ENCODE results near the gene LDB3. TPM values are rescaled to one million over a fixed set of nuclear protein-coding genes. Genes with fewer than 3 reads are reported as not detected.
"Not testable (repeated sequence)": the region's sequence is repeated elsewhere in the genome, so short reads cannot be mapped to it uniquely, and the experiment has no call there.

Gene LDB3
- total RNA-seq, 2 experiments from 2014 or later, result 0.10 to 0.38 TPM

GRCh38 chr10:86644794-86645445 lies 23.4 kb upstream of the LDB3 start:
- Mint-ChIP-seq H3K4me1 (ENCODE audit: low read depth) (peaks cover 8% of the 10 kb centered on the region), H3K27ac (no peak overlapping the region), H3K36me3 (ENCODE audit: low read depth) (no peaks in the 10 kb centered on the region), H3K9me3 (peaks cover 2% of the 10 kb centered on the region), H3K27me3 (ENCODE audit: low read depth) (peaks cover 10% of the 10 kb centered on the region), H3K4me3 (no peak overlapping the region)
- intact Hi-C loops (cut with micrococcal nuclease), result loop anchor here (1.0 kb wide), 1 partner anchor 246 kb away; no protein-coding TSS in a partner anchor
- CTCF ChIA-PET, result interaction anchor here (0.5 to 0.8 kb wide), 2 partner anchors 8 to 866 kb away, joined by 3 read pairs; no protein-coding TSS in a partner anchor
- no peak for DNase-seq

GRCh38 chr10:86645621-86646165 lies 22.6 kb upstream of the LDB3 start:
- H3K4me3 Mint-ChIP-seq; H3K36me3 Mint-ChIP-seq (ENCODE audit: low read depth); H3K4me1 Mint-ChIP-seq (ENCODE audit: low read depth); DNase-seq; H3K9me3 Mint-ChIP-seq; intact Hi-C loops (cut with micrococcal nuclease); H3K27ac Mint-ChIP-seq; H3K27me3 Mint-ChIP-seq (ENCODE audit: low read depth): not testable (repeated sequence)
- CTCF ChIA-PET, result interaction anchor here (0.7 kb wide), 1 partner anchor 33 kb away, joined by 3 read pairs; no protein-coding TSS in a partner anchor

GRCh38 chr10:86646532-86646931 lies 21.8 kb upstream of the LDB3 start:
- no peak for DNase-seq
- Mint-ChIP-seq H3K4me1 (ENCODE audit: low read depth) (peaks cover 8% of the 10 kb centered on the region), H3K27me3 (ENCODE audit: low read depth) (peaks cover 6% of the 10 kb centered on the region), H3K4me3 (no peak overlapping the region), H3K9me3 (peaks cover 2% of the 10 kb centered on the region), H3K36me3 (ENCODE audit: low read depth) (no peaks in the 10 kb centered on the region), H3K27ac (no peak overlapping the region)
- CTCF ChIA-PET, result interaction anchor here (0.6 kb wide), 1 partner anchor 348 kb away, joined by 3 read pairs; no protein-coding TSS in a partner anchor
- intact Hi-C loops (cut with micrococcal nuclease), result no loop called here

DNA sequence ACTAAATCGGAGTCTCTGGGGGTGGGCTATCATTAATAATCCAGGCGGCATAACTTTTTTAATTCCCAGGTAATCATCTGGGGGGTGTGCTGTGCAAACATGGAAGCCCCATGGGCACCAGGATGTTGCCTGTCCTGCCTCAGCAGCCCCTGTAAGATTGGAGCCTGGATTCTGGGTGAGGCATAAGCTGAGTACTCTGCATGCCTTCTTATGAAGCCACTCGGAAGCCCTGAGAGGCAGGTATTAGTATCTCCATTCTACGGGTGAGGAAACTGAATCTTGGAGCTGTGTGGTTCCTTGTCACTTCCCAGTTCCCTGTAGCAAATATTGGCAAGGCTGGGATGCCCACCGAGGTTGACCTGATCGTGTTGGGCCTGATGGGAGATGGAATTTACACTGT lies 21.4 kb upstream of the LDB3 start:
- peaks cover 2% of the 10 kb centered on the region for H3K27me3 Mint-ChIP-seq (ENCODE audit: low read depth)
- CTCF ChIA-PET, result interaction anchor here (0.6 to 1.0 kb wide), 2 partner anchors 9 to 348 kb away, joined by 3 read pairs; no protein-coding TSS in a partner anchor
- peaks cover 8% of the 10 kb centered on the region for H3K4me1 Mint-ChIP-seq (ENCODE audit: low read depth)
- H3K27ac Mint-ChIP-seq, result no peak overlapping the region
- no peaks in the 10 kb centered on the region for H3K36me3 Mint-ChIP-seq (ENCODE audit: low read depth)
- DNase-seq, result no peak
- intact Hi-C loops (cut with micrococcal nuclease), result no loop called here
- H3K9me3 Mint-ChIP-seq, result no peaks in the 10 kb centered on the region
- H3K4me3 Mint-ChIP-seq, result no peak overlapping the region

GRCh38 chr10:86647773-86648703 lies 20.3 kb upstream of the LDB3 start:
- H3K27ac Mint-ChIP-seq, result no peak overlapping the region
- H3K27me3 Mint-ChIP-seq (ENCODE audit: low read depth), result no peaks in the 10 kb centered on the region
- peaks cover 8% of the 10 kb centered on the region for H3K4me1 Mint-ChIP-seq (ENCODE audit: low read depth)
- no peaks in the 10 kb centered on the region for H3K9me3 Mint-ChIP-seq
- intact Hi-C loops (cut with micrococcal nuclease), result no loop called here
- no peaks in the 10 kb centered on the region for H3K36me3 Mint-ChIP-seq (ENCODE audit: low read depth)
- no peak overlapping the region for H3K4me3 Mint-ChIP-seq
- CTCF ChIA-PET, result interaction anchor here (1.0 kb wide), 1 partner anchor 10 kb away, joined by 3 read pairs; no protein-coding TSS in a partner anchor
- no peak for DNase-seq

GRCh38 chr10:86648704-86649427 lies 19.4 kb upstream of the LDB3 start:
- Mint-ChIP-seq H3K9me3 (no peaks in the 10 kb centered on the region), H3K27ac (no peak overlapping the region), H3K4me1 (ENCODE audit: low read depth) (peaks cover 2% of the 10 kb centered on the region), H3K27me3 (ENCODE audit: low read depth) (no peaks in the 10 kb centered on the region), H3K4me3 (no peak overlapping the region), H3K36me3 (ENCODE audit: low read depth) (no peaks in the 10 kb centered on the region)
- no peak for DNase-seq
- CTCF ChIA-PET, result no interaction called here
- intact Hi-C loops (cut with micrococcal nuclease), result no loop called here

GRCh38 chr10:86649471-86650150 lies 18.7 kb upstream of the LDB3 start:
- no peak overlapping the region for H3K27ac Mint-ChIP-seq
- no peaks in the 10 kb centered on the region for H3K9me3 Mint-ChIP-seq
- CTCF ChIA-PET, result no interaction called here
- intact Hi-C loops (cut with micrococcal nuclease), result no loop called here
- H3K27me3 Mint-ChIP-seq (ENCODE audit: low read depth), result no peaks in the 10 kb centered on the region
- no peak for DNase-seq
- no peak overlapping the region for H3K4me3 Mint-ChIP-seq
- no peaks in the 10 kb centered on the region for H3K36me3 Mint-ChIP-seq (ENCODE audit: low read depth)
- no peaks in the 10 kb centered on the region for H3K4me1 Mint-ChIP-seq (ENCODE audit: low read depth)

DNA sequence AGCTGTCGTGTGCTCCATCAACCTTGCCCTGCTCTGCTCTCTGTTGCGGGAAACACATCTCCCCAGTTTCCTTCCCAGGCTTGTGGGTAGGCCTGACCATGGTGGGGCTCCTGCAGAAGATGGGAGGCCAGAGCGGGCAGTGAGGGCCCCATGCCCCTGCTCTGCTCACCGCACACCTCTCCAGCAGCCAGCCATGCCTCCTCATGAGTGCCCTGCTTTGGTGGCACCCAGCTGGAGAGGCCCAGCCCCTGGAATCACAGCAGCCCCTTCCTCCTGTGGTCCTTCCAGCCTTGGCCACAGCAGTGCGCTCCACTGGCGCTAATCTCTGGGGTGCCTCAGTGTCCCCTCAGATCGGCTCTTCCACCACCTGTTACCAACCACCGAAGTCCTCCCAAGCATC lies 18.2 kb upstream of the LDB3 start:
- H3K4me1 Mint-ChIP-seq (ENCODE audit: low read depth), result no peaks in the 10 kb centered on the region
- DNase-seq, result no peak
- H3K27me3 Mint-ChIP-seq (ENCODE audit: low read depth), result no peaks in the 10 kb centered on the region
- no peak overlapping the region for H3K27ac Mint-ChIP-seq
- CTCF ChIA-PET, result no interaction called here
- H3K36me3 Mint-ChIP-seq (ENCODE audit: low read depth), result no peaks in the 10 kb centered on the region
- intact Hi-C loops (cut with micrococcal nuclease), result no loop called here
- H3K9me3 Mint-ChIP-seq, result no peaks in the 10 kb centered on the region
- no peak overlapping the region for H3K4me3 Mint-ChIP-seq

DNA sequence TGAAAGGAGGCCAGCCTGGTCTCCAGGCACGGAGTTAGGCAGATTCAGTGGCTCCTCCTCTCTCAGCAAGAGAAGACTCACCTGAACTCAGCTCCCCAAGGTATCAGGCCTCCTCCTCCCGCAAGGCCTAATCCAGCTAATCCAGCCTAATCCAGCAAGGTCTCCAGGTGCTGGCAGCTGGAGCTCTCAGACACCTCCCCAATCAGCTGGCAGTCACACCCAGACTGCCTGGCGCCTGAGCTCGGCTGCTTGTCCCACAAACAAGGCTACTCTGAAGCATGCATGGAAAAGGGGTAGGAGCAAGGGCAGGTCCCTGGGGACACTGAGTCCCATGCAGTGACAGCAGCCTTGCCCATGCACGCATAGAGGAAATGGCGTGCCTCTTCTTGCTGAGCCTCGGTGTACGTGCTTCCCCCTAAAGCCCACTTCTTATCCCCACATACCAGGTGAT lies 17.3 kb upstream of the LDB3 start:
- CTCF ChIA-PET, result no interaction called here
- H3K27ac Mint-ChIP-seq, result no peak overlapping the region
- H3K36me3 Mint-ChIP-seq (ENCODE audit: low read depth), result no peaks in the 10 kb centered on the region
- no peaks in the 10 kb centered on the region for H3K9me3 Mint-ChIP-seq
- intact Hi-C loops (cut with micrococcal nuclease), result no loop called here
- no peaks in the 10 kb centered on the region for H3K27me3 Mint-ChIP-seq (ENCODE audit: low read depth)
- H3K4me3 Mint-ChIP-seq, result no peak overlapping the region
- DNase-seq, result no peak
- no peaks in the 10 kb centered on the region for H3K4me1 Mint-ChIP-seq (ENCODE audit: low read depth)

DNA sequence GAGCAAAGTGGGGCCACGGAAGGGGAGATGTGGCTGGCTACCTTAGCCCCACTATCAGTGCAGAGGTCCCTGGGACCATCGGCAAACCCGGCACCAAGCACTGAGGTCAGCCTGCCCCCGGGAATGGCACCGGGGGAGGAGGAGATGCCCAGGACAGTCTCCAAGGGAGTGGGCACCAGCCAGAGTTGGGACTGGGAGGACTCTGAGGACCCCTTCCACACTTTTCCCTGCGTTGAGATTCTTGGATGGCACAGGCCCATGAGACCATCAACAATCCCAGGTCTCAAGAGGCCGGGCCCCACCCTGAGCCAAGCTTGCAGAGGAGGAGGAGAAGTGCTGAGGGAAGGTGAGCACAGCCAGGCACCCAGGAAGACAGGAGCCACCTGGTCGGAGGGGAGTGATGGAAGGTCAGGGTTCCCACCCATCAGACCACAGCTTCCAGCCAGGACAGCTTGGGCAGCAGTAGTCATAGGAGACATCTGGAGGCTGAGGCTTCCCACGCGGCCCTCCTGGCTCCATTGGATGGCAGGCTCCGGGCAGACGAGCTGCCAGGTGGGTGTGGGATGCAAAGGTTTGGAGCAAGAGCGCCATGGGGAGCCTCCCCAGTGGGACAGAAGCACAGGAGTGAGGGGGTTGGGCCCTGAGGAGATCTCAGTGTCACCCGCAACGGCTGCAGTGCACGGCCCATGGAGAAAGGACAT lies 16.5 kb upstream of the LDB3 start:
- Mint-ChIP-seq H3K27ac (no peak overlapping the region), H3K27me3 (ENCODE audit: low read depth) (no peaks in the 10 kb centered on the region), H3K9me3 (no peaks in the 10 kb centered on the region), H3K4me1 (ENCODE audit: low read depth) (no peaks in the 10 kb centered on the region), H3K36me3 (ENCODE audit: low read depth) (no peaks in the 10 kb centered on the region), H3K4me3 (no peak overlapping the region)
- DNase-seq, result no peak
- intact Hi-C loops (cut with micrococcal nuclease), result no loop called here
- CTCF ChIA-PET, result no interaction called here

All from activated naive CD4-positive, alpha-beta T cell treated with anti-CD3 and anti-CD28 coated beads for 36 hours (primary cell).